Measurements from ENCODE around the gene TCAP.

TCAP gene

GRCh38 chr17:39651923-39652586 lies 13.1 kb upstream of the TCAP start:
- no peak for DNase-seq

DNA sequence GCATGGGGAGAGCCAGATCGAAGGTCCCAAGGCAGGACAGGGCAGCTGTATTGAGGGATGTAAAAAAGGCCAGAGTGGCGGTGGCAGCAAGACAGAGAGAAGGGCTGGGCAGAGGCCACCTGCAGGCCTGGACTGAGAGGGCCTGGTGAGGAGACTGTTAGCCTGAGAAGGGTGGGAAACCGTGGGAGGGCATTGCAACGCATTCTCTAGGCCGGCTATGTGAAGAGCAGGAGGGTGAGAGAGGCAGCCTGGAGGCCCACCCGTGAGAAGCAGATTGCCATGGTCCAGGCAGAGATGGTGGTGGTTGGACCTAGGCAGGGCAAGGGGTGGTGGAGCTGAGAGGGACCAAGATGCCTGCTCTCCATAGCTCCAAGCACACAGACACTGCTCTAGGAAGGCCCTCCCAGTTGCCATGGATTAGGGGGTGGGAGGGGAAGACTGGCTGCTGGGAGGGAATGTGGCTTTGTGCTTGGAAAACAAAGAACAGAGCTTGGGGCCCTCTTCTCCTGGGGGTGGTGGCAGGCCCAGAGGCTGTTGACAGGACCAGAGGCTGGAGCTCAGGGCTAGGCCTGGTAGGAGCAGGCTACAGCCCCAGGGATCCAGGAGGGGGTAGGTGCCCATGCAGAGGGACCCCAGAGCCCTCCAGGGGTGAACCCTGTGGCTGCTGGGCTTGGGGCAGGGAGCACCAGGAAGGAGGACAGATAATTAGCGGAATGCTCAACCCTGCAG lies 12.4 kb upstream of the TCAP start:
- no peak for DNase-seq

GRCh38 chr17:39653316-39653661 lies 11.9 kb upstream of the TCAP start:
- DNase-seq, result no peak

DNA sequence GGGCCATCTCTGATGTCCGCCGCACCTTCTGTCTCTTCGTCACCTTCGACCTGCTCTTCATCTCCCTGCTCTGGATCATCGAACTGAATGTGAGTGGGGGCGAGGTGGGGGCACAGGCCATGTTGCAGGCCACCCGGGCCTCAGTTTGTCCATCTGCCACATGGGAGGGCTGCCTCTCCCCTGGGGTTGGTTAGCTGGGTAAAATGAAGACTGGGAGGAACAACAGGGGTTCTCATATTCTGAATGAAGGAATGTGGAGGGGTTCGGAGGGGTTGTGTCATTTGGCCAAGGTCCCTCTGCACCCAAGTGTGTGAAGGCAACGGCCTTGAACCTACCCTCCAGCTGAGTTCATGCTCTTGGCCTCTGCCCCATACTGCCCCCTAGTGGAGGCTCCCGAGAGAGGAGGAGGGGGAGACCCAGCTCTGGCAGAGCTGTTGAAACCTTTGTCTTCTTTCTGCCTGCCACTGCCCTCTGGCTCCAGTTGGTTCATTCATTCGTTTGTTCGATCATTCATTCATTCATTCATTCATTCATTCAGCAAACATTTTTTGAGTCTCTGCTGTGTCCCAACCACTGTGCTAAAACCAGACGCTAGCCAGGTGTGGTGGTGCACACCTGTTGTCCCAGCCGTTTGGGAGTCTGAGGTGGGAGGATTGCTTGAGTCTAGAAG lies 11.4 kb upstream of the TCAP start:
- DNase-seq, result peak; percentile 81 to 92 (median 85)

- DNase-seq, result no peak
Observed at GRCh38 chr17:39655105-39655504, 10.0 kb upstream of the TCAP start.

DNA sequence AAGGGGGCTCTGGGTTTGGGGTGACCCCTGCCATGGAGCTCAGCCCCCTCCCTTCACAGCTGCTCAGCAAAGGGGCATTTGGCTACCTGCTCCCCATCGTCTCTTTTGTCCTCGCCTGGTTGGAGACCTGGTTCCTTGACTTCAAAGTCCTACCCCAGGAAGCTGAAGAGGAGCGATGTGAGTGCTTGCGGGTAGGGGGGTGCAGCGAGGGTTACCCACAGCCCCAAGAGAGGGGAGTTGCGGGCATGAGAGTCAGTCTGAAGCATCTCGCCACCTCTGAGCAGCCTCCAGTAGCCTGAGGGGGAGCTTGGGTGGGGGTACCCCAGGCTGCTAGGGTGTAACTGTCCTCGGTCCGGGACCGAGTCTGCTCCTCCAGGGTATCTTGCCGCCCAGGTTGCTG lies 6.8 kb upstream of the TCAP start:
- DNase-seq, result no peak

- DNase-seq, result no peak
Observed at GRCh38 chr17:39658760-39659159, 6.4 kb upstream of the TCAP start.

GRCh38 chr17:39659279-39660010 lies 5.7 kb upstream of the TCAP start:
- peak; percentile 48 to 53 (median 49) for DNase-seq

GRCh38 chr17:39660011-39660360 lies 5.2 kb upstream of the TCAP start:
- no peak for DNase-seq

DNA sequence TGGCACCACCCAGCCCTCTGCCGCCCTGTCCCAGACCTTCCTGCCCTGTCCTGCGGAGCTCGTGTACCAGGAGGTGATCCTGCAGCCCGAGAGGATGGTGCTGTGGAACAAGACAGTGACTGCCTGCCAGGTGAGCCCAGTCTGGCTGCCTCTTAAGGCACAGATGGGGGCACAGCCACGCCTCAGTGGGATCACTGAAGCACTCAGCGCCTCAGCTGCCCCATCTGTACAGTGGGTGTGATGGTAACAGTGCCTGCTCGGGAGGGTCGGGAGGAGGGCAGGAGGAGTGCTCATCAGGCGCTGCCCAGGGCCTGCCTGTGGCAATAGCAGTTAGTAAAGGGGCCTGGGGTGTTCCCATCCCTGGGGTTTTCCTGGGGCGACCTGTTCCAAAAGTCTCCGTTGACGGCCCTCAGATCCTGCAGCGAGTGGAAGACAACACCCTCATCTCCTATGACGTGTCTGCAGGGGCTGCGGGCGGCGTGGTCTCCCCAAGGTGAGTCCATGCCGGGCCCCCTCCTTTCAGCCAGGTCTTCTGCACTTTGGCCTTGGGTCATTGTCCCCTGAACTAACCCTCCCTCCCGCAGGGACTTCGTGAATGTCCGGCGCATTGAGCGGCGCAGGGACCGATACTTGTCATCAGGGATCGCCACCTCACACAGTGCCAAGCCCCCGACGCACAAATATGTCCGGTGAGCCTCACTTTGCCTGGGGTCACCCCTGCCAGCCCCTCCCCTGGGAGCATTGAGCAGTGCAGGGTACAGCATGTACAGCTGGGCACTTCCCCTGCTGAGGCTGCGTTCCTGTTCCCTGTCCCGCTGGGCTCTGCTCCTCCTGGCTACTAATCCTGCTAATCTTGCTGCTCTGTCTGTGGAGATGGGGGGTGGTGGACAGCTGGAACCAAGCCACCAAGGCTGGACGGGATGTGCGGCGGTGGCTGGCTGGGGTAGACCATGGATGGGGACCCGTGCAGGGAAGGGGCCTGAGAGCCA lies 4.5 kb upstream of the TCAP start:
- DNase-seq, result no peak

DNA sequence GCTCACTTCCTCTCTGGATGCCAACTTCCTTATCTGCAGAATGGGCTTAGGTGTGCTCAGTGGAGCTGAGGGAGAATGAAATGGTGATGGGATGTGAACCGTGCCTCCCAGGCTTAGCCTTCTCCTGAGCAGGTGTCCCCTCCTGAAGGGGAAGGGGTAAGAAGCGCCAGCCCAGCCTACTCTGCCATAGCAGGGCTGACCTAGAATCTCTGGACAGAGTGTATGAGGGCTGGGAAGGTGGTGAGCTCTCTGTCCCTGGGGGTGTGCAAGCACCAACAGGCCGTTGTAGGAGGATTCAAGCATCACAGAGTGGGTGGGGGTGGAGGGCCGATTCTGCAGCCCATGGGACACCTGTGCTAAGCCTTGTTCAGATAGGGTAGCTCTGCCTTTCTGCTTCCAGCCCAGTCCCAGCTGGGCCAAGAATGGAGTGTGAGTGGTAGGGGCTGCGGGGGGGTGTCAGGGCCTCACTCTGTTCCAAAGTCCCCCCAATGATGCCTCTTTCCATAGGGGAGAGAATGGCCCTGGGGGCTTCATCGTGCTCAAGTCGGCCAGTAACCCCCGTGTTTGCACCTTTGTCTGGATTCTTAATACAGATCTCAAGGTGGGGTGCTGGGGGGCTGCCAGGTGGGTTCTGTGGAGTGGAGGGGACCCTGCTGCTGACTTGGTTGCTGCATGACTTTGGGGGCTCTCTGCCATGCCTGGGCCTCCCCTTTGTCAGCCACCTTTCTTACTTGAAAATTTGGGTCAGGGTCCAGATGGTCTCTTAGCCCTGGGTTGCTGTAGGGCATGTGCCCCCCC lies 3.2 kb upstream of the TCAP start:
- DNase-seq, result no peak

DNA sequence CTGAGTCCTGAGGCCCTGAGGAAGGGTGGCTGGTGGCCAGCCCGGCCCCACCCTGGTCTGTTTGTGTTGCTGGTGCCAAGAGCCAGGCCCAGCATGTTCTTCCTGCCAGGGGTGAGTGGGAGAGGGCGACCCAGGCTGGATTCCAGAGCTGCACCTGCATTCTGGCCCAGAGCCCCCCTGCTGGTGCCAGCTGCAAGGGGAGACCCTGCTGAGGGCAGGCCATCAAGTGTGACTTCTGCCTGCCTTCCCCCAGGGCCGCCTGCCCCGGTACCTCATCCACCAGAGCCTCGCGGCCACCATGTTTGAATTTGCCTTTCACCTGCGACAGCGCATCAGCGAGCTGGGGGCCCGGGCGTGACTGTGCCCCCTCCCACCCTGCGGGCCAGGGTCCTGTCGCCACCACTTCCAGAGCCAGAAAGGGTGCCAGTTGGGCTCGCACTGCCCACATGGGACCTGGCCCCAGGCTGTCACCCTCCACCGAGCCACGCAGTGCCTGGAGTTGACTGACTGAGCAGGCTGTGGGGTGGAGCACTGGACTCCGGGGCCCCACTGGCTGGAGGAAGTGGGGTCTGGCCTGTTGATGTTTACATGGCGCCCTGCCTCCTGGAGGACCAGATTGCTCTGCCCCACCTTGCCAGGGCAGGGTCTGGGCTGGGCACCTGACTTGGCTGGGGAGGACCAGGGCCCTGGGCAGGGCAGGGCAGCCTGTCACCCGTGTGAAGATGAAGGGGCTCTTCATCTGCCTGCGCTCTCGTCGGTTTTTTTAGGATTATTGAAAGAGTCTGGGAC lies 2.4 kb upstream of the TCAP start:
- DNase-seq, result no peak

GRCh38 chr17:39663340-39663687 lies 1.8 kb upstream of the TCAP start:
- DNase-seq, result no peak

- DNase-seq, result no peak
Observed at GRCh38 chr17:39663688-39664580, 1.2 kb upstream of the TCAP start.

DNA sequence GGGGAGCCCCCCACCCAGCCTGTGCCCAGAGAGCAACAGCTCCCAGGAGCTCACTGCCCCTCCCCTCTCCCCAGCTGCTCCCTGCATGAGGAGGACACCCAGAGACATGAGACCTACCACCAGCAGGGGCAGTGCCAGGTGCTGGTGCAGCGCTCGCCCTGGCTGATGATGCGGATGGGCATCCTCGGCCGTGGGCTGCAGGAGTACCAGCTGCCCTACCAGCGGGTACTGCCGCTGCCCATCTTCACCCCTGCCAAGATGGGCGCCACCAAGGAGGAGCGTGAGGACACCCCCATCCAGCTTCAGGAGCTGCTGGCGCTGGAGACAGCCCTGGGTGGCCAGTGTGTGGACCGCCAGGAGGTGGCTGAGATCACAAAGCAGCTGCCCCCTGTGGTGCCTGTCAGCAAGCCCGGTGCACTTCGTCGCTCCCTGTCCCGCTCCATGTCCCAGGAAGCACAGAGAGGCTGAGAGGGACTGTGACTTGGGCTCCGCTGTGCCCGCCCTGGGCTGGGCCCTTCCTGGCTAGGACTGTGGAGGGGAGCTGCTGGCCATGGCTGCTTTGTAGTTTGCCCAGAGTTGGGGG lies 584 bp downstream of the TCAP start:
- DNase-seq, result no peak

DNA sequence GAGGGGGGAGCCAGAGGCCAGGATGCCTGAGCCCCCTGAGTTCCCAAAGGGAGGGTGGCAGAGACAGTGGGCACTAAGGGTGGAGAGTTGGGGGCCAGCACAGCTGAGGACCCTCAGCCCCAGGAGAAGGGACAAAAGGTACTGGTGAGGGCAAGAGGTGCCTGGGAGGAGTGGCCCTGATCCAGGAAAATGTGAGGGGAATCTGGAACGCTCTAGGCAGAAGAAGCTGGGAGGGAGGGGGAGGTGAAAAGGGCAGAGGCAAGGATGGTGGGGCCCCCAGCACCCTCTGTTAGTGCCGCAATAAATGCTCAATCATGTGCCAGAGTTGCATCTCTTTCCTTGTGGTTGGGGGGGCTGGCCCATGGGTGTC lies 1.1 kb downstream of the TCAP start:
- no peak for DNase-seq

DNA sequence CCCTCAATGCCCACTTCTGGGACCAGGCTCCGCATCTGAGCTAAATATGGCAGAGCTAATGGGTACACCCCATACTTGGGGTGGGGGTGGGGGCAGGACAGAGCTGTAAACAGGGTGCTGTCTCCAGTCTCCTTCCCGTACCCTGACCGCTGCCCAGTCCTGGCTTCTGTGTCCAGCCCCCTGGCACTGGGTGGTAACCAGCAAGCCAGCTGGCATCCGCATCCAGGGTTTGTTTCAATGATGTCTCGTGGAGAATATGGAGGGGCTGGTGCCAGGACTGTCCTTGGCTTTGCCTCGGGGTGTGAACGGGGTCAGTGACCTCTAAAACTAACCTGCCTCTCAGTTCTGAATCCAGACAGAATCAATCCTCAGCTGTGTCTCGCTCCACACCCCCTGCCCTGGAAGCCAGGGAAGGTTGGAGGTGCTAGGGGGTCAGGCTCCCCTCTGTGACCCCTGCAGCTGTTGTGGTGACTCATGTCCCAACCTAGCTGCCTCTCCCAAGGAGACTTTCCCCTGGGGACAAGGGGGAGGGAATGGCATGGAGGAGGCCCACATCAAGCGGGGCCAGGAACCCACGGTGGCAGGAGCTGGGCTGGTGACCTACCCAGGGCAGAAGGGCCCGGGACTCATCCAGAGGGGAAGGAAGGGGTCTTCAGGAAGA lies 1.6 kb downstream of the TCAP start:
- no peak for DNase-seq

- no peak for DNase-seq
Observed at GRCh38 chr17:39667262-39667944, 2.3 kb downstream of the TCAP start.

Measured in suppressor macrophage treated with lipopolysaccharide for 1 hour (primary cell).